Thyroid gland (tissue), 4 donors: Measurements from ENCODE around the gene DRD3. TPM values are rescaled to one million over a fixed set of nuclear protein-coding genes. Genes with fewer than 3 reads are reported as not detected.

Experiments used
- DNase-seq, 2 donors: peaks; one replicate each; pipeline ENCODE4 v3.0.0-alpha.2; 2019
- H3K27ac ChIP-seq, 3 donors: fragments of 200-600 bp; sonication (generic); 1 replicate in 2 of 3; 2 replicates in 1 of 3; pipeline ENCODE4 v1.5.1; 2016 to 2019; ENCODE audit warnings: mild to moderate bottlenecking in 1 of 3, moderate library complexity in 1 of 3
- H3K27me3 ChIP-seq: fragments of 200-600 bp; sonication (generic); one replicate; pipeline ENCODE4 v1.5.1; 2019
- H3K36me3 ChIP-seq, 2 donors: fragments of 200-600 bp; sonication (generic); one replicate each; pipeline ENCODE4 v1.5.1; 2016 to 2019
- H3K4me1 ChIP-seq, 2 donors: fragments of 200-600 bp; sonication (generic); one replicate each; pipeline ENCODE4 v1.5.1; 2017 to 2019
- H3K4me3 ChIP-seq, 3 donors: fragments of 200-600 bp; sonication (generic); replicated peaks in 1 of 3; 1 replicate in 2 of 3; 2 replicates in 1 of 3; pipeline ENCODE4 v1.5.1; 2016; ENCODE audit warnings: mild to moderate bottlenecking in 1 of 3
- H3K9me3 ChIP-seq: fragments of 200-600 bp; sonication (generic); one replicate; pipeline ENCODE4 v1.5.1; 2017
- POLR2A ChIP-seq, 2 donors: fragments of 450-650 bp; IDR thresholded peaks; one replicate each; pipeline ENCODE4 v1.6.1; 2017; ENCODE audit warnings: antibody characterized with exemption in 2 of 2, mild to moderate bottlenecking in 2 of 2, moderate library complexity in 1 of 2
- WGBS, 2 donors: methylation state at CpG; one replicate each; pipeline ENCODE4 v1.1.5; 2017; 5-methylcytosine and 5-hydroxymethylcytosine counted together
- intact Hi-C: fragments of 100-400 bp; cut with DNase I; formaldehyde crosslinking; loops from one replicate; pipeline ENCODE4 v1.15.1; 2023
- total RNA-seq, 4 donors: library from RNA; depleted of rRNA; stranded (reverse); fragments of >200 nt; gene quantifications; one replicate each; pipeline ENCODE4 v1.2.3, GENCODE V29; 2016
- TF ChIP-seq, protein P1 (sequence below), 6 experiments: fragments of 200-600 bp in 3 of 6; fragments of 450-650 bp in 3 of 6; sonication (generic) in 3 of 6; IDR thresholded peaks; one replicate each; pipeline ENCODE4 v1.5.1; 2016 to 2019; ENCODE audit warnings: antibody characterized with exemption in 6 of 6, mild to moderate bottlenecking in 2 of 6, inconsistent platforms in 1 of 6, moderate library complexity in 1 of 6

DRD3 gene
- total RNA-seq, 4 donors from 2014 or later = not detected

DNA sequence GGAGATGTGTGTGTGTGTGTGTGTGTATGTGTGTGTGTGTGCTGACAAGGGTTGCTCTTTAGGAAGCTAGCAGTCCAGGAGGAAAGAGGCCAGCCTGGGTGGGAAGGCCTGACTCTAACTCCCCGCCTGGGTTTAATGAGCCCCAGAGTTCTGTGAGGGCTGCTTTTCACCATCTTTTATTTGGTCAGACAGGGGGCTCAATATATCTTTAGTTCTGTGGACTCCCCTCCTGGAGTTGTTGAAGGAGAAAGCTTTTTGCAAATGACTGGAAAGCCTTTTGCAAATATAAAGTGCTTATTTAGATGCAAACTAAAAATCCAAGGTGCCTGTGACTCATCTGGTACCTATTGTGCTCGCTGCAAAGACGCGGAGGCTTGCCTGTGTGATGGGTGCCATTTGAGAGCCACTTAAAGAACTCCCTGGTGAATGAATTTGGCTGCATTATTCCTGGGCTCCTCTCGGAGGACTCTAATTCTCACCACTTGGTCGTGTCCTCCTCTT lies 24.5 kb downstream of the DRD3 start:
- TF ChIP-seq POLR2A (IDR thresholded peaks at IDR 0.05) = no peak
- TF ChIP-seq, protein P1, sequence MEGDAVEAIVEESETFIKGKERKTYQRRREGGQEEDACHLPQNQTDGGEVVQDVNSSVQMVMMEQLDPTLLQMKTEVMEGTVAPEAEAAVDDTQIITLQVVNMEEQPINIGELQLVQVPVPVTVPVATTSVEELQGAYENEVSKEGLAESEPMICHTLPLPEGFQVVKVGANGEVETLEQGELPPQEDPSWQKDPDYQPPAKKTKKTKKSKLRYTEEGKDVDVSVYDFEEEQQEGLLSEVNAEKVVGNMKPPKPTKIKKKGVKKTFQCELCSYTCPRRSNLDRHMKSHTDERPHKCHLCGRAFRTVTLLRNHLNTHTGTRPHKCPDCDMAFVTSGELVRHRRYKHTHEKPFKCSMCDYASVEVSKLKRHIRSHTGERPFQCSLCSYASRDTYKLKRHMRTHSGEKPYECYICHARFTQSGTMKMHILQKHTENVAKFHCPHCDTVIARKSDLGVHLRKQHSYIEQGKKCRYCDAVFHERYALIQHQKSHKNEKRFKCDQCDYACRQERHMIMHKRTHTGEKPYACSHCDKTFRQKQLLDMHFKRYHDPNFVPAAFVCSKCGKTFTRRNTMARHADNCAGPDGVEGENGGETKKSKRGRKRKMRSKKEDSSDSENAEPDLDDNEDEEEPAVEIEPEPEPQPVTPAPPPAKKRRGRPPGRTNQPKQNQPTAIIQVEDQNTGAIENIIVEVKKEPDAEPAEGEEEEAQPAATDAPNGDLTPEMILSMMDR (IDR thresholded peaks at IDR 0.05) = no peak

DNA sequence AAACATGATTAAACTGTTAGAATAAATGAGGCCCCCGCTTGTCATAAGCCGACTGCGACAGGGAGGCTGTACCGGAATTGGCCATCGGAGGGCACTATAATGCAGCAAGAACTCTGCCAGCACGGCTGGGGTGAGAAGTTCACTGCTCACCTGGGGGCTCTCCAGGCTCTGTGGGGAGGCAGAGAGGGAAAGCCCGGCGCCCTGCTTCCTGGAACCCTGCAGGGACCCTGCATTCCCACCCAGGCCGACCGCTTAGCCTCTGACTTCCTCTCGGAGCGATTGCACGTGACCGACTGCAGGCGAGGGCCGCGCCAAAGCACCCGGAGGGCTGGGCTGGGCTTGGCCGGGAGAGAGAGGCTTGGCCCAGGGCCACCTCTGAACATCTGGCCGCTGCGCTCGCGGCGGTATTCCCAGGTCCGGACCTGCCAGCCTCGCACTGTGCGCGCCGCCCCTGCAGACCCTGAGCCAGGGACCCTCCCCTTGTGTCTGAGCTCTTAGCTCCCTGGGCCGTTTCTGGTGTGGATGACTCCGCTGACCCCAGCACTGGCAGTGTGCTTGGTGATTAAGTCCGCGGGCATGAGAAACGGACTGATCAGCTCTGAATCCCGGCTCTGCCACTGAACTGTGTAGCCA lies 26.2 kb downstream of the DRD3 start:
- peak overlapping the region in 1 of 3 donors; percentile 36 for H3K27ac ChIP-seq
- H3K4me3 ChIP-seq = peak overlapping the region in 1 of 3 donors; percentile 26
- TF ChIP-seq, protein P1 (IDR thresholded peaks at IDR 0.05) = peak; percentile 85 to 97 (median 89)
- TF ChIP-seq POLR2A (IDR thresholded peaks at IDR 0.05) = no peak
- no peaks in the 10 kb centered on the region for H3K9me3 ChIP-seq
- no peaks in the 10 kb centered on the region for H3K36me3 ChIP-seq
- no peaks in the 10 kb centered on the region for H3K27me3 ChIP-seq
- no peaks in the 10 kb centered on the region for H3K4me1 ChIP-seq
- 7 to 8% methylated on average over 14 of the region's 35 CpGs for WGBS, 2 donors
- peak; percentile 84 to 85 for DNase-seq
- intact Hi-C loops = loop anchor here (10.0 kb wide), 1 partner anchor 1022 kb away; no protein-coding TSS in a partner anchor

More for the DNA sequence above, 24.5 kb downstream of the DRD3 start:
- H3K27me3 ChIP-seq = no peaks in the 10 kb centered on the region
- WGBS, 2 donors = 71 to 73% methylated on average over 6 of the region's 6 CpGs
- H3K4me1 ChIP-seq = no peaks in the 10 kb centered on the region
- no peaks in the 10 kb centered on the region for H3K36me3 ChIP-seq
- DNase-seq = no peak
- no peaks in the 10 kb centered on the region for H3K9me3 ChIP-seq
- no peak overlapping the region for H3K4me3 ChIP-seq
- intact Hi-C loops = loop anchor here (10.0 kb wide), 1 partner anchor 1020 kb away; no protein-coding TSS in a partner anchor
- no peak overlapping the region for H3K27ac ChIP-seq

- Histone ChIP-seq H3K27ac (no peak overlapping the region), H3K36me3 (no peaks in the 10 kb centered on the region), H3K27me3 (no peaks in the 10 kb centered on the region), H3K4me1 (no peaks in the 10 kb centered on the region), H3K9me3 (no peaks in the 10 kb centered on the region), H3K4me3 (no peak overlapping the region)
- 44 to 61% methylated on average over 2 to 3 of the region's 3 CpGs for WGBS, 2 donors
- DNase-seq = no peak
- no peak for TF ChIP-seq POLR2A (IDR thresholded peaks at IDR 0.05)
- TF ChIP-seq, protein P1 (IDR thresholded peaks at IDR 0.05) = no peak
- intact Hi-C loops = loop anchor here (10.0 kb wide), 1 partner anchor 1024 kb away; no protein-coding TSS in a partner anchor
Observed at GRCh38 chr3:114151091-114151490, 27.8 kb downstream of the DRD3 start.

- H3K27ac ChIP-seq = no peak overlapping the region
- no peaks in the 10 kb centered on the region for H3K4me1 ChIP-seq
- no peak for DNase-seq
- H3K27me3 ChIP-seq = no peaks in the 10 kb centered on the region
- H3K4me3 ChIP-seq = no peak overlapping the region
- no peaks in the 10 kb centered on the region for H3K36me3 ChIP-seq
- intact Hi-C loops = no loop called here
- TF ChIP-seq, protein P1 (IDR thresholded peaks at IDR 0.05) = no peak
- TF ChIP-seq POLR2A (IDR thresholded peaks at IDR 0.05) = no peak
- H3K9me3 ChIP-seq = no peaks in the 10 kb centered on the region
- WGBS, 2 donors = 76 to 81% methylated on average over 9 of the region's 9 CpGs
Observed at GRCh38 chr3:114147251-114147650, 31.6 kb downstream of the DRD3 start.
